Fibroblast of lung (primary cell): ENCODE data around the gene CABP7. TPM values are rescaled to one million over a fixed set of nuclear protein-coding genes. Genes with fewer than 3 reads are reported as not detected.

Experiments
- DNase-seq, 2 donors: peaks; one replicate each; pipeline versions ENCODE4 v3.0.0 to v3.0.0-alpha.2; 2010; ENCODE audit warnings: low read depth in 2 of 2
- H2AFZ ChIP-seq: 2 replicates; pipeline ENCODE4 v1.5.1; 2012; ENCODE audit warnings: low read length, control low read depth, inconsistent platforms
- H3K27ac ChIP-seq: 2 replicates; pipeline ENCODE4 v1.5.1; 2011; ENCODE audit warnings: low read length, control low read depth; ENCODE audit not compliant: insufficient read depth
- H3K27me3 ChIP-seq: 2 replicates; pipeline ENCODE4 v1.5.1; 2011; ENCODE audit warnings: mild to moderate bottlenecking, low read length; ENCODE audit not compliant: control insufficient read depth, insufficient read depth
- H3K36me3 ChIP-seq: 2 replicates; pipeline ENCODE4 v1.5.1; 2011; ENCODE audit warnings: low read length; ENCODE audit not compliant: control insufficient read depth, insufficient read depth
- H3K4me1 ChIP-seq: 2 replicates; pipeline ENCODE4 v1.5.1; 2011; ENCODE audit warnings: low read length; ENCODE audit not compliant: control insufficient read depth, insufficient read depth; ENCODE audit errors: extremely low read depth
- H3K4me2 ChIP-seq: 2 replicates; pipeline ENCODE4 v1.5.1; 2011; ENCODE audit warnings: low read length, control low read depth; ENCODE audit not compliant: insufficient read depth; ENCODE audit errors: extremely low read depth
- H3K4me3 ChIP-seq, 4 experiments: fragments of 200-600 bp in 1 of 4; sonication (generic) in 1 of 4; replicated peaks in 1 of 4; 2 replicates each; pipeline ENCODE4 v1.5.1; 2011 to 2016; ENCODE audit warnings: low read length in 4 of 4, low read depth in 3 of 4, mild to moderate bottlenecking in 3 of 4, control low read depth in 2 of 4, inconsistent platforms in 1 of 4, mixed read lengths in 1 of 4; ENCODE audit not compliant: insufficient read depth in 1 of 4; ENCODE audit errors: control extremely low read depth in 1 of 4
- H3K79me2 ChIP-seq: 2 replicates; pipeline ENCODE4 v1.5.1; 2012; ENCODE audit warnings: mild to moderate bottlenecking, low read length, inconsistent platforms; ENCODE audit not compliant: control insufficient read depth, insufficient read depth
- H3K9ac ChIP-seq: 2 replicates; pipeline ENCODE4 v1.5.1; 2011; ENCODE audit warnings: mild to moderate bottlenecking, low read length, control low read depth; ENCODE audit not compliant: insufficient read depth
- H3K9me3 ChIP-seq: 2 replicates; pipeline ENCODE4 v1.5.1; 2012; ENCODE audit warnings: low read depth, low read length; ENCODE audit not compliant: control insufficient read depth, insufficient read depth
- H4K20me1 ChIP-seq: 2 replicates; pipeline ENCODE4 v1.5.1; 2011; ENCODE audit warnings: low read length; ENCODE audit not compliant: control insufficient read depth, insufficient read depth; ENCODE audit errors: extremely low read depth
- EZH2 ChIP-seq: IDR thresholded peaks from 2 replicates; pipeline ENCODE4 v1.5.1; 2012; ENCODE audit warnings: low read length, control low read depth, mild to moderate bottlenecking; ENCODE audit errors: missing control alignments
- polyA plus RNA-seq, 2 donors: library from polyadenylated mRNA; depleted of rRNA in 1 of 2; stranded (reverse) in 1 of 2; unstranded in 1 of 2; fragments of >200 nt; gene quantifications; 2 replicates each; pipeline ENCODE4 v1.2.1, GENCODE V29; 2011 to 2012; ENCODE audit warnings: missing spikeins in 1 of 2
- total RNA-seq: library from RNA; depleted of rRNA; stranded (reverse); fragments of >200 nt; gene quantifications from 2 replicates; pipeline ENCODE4 v1.2.1, GENCODE V29; 2014
- TF ChIP-seq, protein P1 (sequence below), 2 donors: IDR thresholded peaks in 1 of 2; conservative IDR thresholded peaks in 1 of 2; 1 replicate in 1 of 2; 2 replicates in 1 of 2; pipeline ENCODE4 v1.5.1; 2011 to 2012; ENCODE audit warnings: low read length in 2 of 2, control low read depth in 1 of 2, inconsistent platforms in 1 of 2, low read depth in 1 of 2, mild to moderate bottlenecking in 1 of 2

The CABP7 gene
- total and polyA plus RNA-seq, 2 donors (not counting 1 experiment from before 2014, with no cell fraction given), result not detected

DNA sequence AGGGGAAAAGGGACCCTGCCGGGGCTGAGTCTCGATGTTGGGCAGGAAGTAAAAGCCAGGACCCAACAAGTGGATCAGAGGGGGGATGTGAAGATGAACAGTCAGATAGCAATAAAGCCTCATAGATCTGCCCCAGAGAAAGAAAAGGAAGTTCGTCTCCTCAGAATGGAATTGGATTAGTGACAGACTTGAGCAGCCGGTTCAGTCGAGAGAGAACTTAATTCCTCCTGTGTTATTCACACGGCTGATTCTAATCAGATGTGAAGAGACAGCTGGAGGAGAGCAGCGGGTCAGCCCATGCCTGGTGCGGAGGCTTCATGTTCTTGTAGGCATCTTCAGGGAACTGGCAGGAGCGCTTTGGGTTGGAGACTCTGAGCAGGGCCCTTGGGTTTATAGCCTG is 29.3 kb upstream of the CABP7 start:
- no peaks in the 10 kb centered on the region for H3K4me1 ChIP-seq
- H3K4me2 ChIP-seq, result no peak overlapping the region

GRCh38 chr22:29691636-29692326 is 28.0 kb upstream of the CABP7 start:
- peaks cover 10% of the 10 kb centered on the region for H3K36me3 ChIP-seq
- H3K79me2 ChIP-seq, result no peaks in the 10 kb centered on the region
- H3K27me3 ChIP-seq, result no peaks in the 10 kb centered on the region
- no peaks in the 10 kb centered on the region for H3K4me1 ChIP-seq
- no peak overlapping the region for H3K4me2 ChIP-seq
- H3K27ac ChIP-seq, result no peak overlapping the region
- H4K20me1 ChIP-seq, result no peaks in the 10 kb centered on the region
- no peak overlapping the region for H2AFZ ChIP-seq
- H3K9me3 ChIP-seq, result no peaks in the 10 kb centered on the region
- TF ChIP-seq, protein P1, sequence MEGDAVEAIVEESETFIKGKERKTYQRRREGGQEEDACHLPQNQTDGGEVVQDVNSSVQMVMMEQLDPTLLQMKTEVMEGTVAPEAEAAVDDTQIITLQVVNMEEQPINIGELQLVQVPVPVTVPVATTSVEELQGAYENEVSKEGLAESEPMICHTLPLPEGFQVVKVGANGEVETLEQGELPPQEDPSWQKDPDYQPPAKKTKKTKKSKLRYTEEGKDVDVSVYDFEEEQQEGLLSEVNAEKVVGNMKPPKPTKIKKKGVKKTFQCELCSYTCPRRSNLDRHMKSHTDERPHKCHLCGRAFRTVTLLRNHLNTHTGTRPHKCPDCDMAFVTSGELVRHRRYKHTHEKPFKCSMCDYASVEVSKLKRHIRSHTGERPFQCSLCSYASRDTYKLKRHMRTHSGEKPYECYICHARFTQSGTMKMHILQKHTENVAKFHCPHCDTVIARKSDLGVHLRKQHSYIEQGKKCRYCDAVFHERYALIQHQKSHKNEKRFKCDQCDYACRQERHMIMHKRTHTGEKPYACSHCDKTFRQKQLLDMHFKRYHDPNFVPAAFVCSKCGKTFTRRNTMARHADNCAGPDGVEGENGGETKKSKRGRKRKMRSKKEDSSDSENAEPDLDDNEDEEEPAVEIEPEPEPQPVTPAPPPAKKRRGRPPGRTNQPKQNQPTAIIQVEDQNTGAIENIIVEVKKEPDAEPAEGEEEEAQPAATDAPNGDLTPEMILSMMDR (conservative IDR thresholded peaks at IDR 0.05 in 1 of 2, IDR thresholded peaks at IDR 0.05 in 1 of 2; ENCODE audit: low read depth in 1 of 2, low read length in 2 of 2), result no peak
- no peak for TF ChIP-seq EZH2
- H3K4me3 ChIP-seq, result no peak overlapping the region
- no peak for DNase-seq
- H3K9ac ChIP-seq, result no peak overlapping the region

More for the DNA sequence above, 29.3 kb upstream of the CABP7 start:
- no peaks in the 10 kb centered on the region for H4K20me1 ChIP-seq
- no peak overlapping the region for H2AFZ ChIP-seq
- H3K9ac ChIP-seq, result no peak overlapping the region
- peak in 1 of 2 donors; percentile 33 for DNase-seq
- H3K36me3 ChIP-seq, result peaks cover 9% of the 10 kb centered on the region
- H3K79me2 ChIP-seq, result no peaks in the 10 kb centered on the region
- H3K9me3 ChIP-seq, result no peaks in the 10 kb centered on the region
- no peaks in the 10 kb centered on the region for H3K27me3 ChIP-seq
- TF ChIP-seq, protein P1 (conservative IDR thresholded peaks at IDR 0.05 in 1 of 2, IDR thresholded peaks at IDR 0.05 in 1 of 2; ENCODE audit: low read depth in 1 of 2, low read length in 2 of 2), result no peak
- TF ChIP-seq EZH2, result no peak
- H3K4me3 ChIP-seq, result no peak overlapping the region
- H3K27ac ChIP-seq, result no peak overlapping the region

DNA sequence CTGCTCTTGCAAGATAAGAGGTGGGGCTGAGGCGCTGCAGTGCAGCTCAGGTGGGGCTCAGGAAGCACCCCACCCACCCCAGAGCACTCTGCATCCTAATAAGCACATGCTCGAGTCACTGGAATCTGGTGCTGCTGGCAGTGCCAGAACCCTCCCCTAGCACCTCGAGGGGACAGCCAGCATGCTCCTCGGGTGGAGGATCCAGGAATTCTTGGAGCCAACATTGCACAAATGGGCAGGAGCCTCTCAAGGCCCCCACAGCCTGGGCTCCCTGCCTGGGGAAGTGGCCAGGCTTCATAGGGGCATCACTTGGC is 27.5 kb upstream of the CABP7 start:
- TF ChIP-seq, protein P1 (conservative IDR thresholded peaks at IDR 0.05 in 1 of 2, IDR thresholded peaks at IDR 0.05 in 1 of 2; ENCODE audit: low read depth in 1 of 2, low read length in 2 of 2), result no peak
- no peak for TF ChIP-seq EZH2
- H3K27ac ChIP-seq, result no peak overlapping the region
- no peaks in the 10 kb centered on the region for H3K27me3 ChIP-seq
- H3K9me3 ChIP-seq, result no peaks in the 10 kb centered on the region
- H4K20me1 ChIP-seq, result no peaks in the 10 kb centered on the region
- H3K4me2 ChIP-seq, result no peak overlapping the region
- H3K4me1 ChIP-seq, result no peaks in the 10 kb centered on the region
- H3K36me3 ChIP-seq, result peaks cover 10% of the 10 kb centered on the region
- H3K79me2 ChIP-seq, result no peaks in the 10 kb centered on the region
- no peak overlapping the region for H3K9ac ChIP-seq
- DNase-seq, result no peak
- no peak overlapping the region for H2AFZ ChIP-seq
- H3K4me3 ChIP-seq, result no peak overlapping the region
